NCI-H146 treated with DMSO at 0.1 percent for 48 hours (cell line): ENCODE data around the gene GHSR.
A peak's percentile ranks its signal among the peaks of the same experiment; 100 is the strongest.

Experiments
- DNase-seq: peaks from one replicate; lab custom pipeline; 2025; ENCODE audit not compliant: unreplicated experiment; lab: John Stamatoyannopoulos, UW

GHSR gene

GRCh38 chr3:172447611-172448579, at the start of gene GHSR:
GHSR (minus strand) TSS chr3:172448456; CDS start chr3:172448413, 43 bp downstream.
- no peak for DNase-seq

- peak; percentile 44 for DNase-seq
Measured at GRCh38 chr3:172490198-172490669, 42.0 kb upstream of the GHSR start.

- DNase-seq: no peak
Measured at GRCh38 chr3:172478116-172478515, 29.9 kb upstream of the GHSR start.

- no peak for DNase-seq
Measured at GRCh38 chr3:172476347-172476746, 28.1 kb upstream of the GHSR start.

GRCh38 chr3:172475703-172476102, 27.4 kb upstream of the GHSR start:
- no peak for DNase-seq

GRCh38 chr3:172471903-172472302, 23.6 kb upstream of the GHSR start:
- DNase-seq: no peak

- no peak for DNase-seq
Measured at GRCh38 chr3:172470588-172470987, 22.3 kb upstream of the GHSR start.

- DNase-seq: no peak
Measured at GRCh38 chr3:172467170-172467824, 19.0 kb upstream of the GHSR start.

- no peak for DNase-seq
Measured at GRCh38 chr3:172466553-172467130, 18.4 kb upstream of the GHSR start.

- no peak for DNase-seq
Measured at GRCh38 chr3:172465281-172465680, 17.0 kb upstream of the GHSR start.

- DNase-seq: no peak
Measured at GRCh38 chr3:172464306-172464705, 16.1 kb upstream of the GHSR start.

- DNase-seq: peak; percentile 31
Measured at GRCh38 chr3:172461530-172462138, 13.4 kb upstream of the GHSR start.

- DNase-seq: no peak
Measured at GRCh38 chr3:172456404-172456803, 8.1 kb upstream of the GHSR start.

- DNase-seq: no peak
Measured at GRCh38 chr3:172454180-172454579, 5.9 kb upstream of the GHSR start.

- no peak for DNase-seq
Measured at GRCh38 chr3:172449466-172450149, 1.4 kb upstream of the GHSR start.

- no peak for DNase-seq
Measured at GRCh38 chr3:172448661-172449465, 607 bp upstream of the GHSR start.

- no peak for DNase-seq
Measured at GRCh38 chr3:172446198-172446597, 2.1 kb downstream of the GHSR start.

GRCh38 chr3:172444821-172445220, 3.4 kb downstream of the GHSR start:
- no peak for DNase-seq

GRCh38 chr3:172442606-172443005, 5.7 kb downstream of the GHSR start:
- no peak for DNase-seq

GRCh38 chr3:172441581-172441980, 6.7 kb downstream of the GHSR start:
- no peak for DNase-seq
